ENCODE results near the gene RGR. TPM values are rescaled to one million over a fixed set of nuclear protein-coding genes. Genes with fewer than 3 reads are reported as not detected.

RGR gene, protein sequence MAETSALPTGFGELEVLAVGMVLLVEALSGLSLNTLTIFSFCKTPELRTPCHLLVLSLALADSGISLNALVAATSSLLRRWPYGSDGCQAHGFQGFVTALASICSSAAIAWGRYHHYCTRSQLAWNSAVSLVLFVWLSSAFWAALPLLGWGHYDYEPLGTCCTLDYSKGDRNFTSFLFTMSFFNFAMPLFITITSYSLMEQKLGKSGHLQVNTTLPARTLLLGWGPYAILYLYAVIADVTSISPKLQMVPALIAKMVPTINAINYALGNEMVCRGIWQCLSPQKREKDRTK
- total RNA-seq, result 1.6 TPM

GRCh38 chr10:84244651-84245270, at the start of gene RGR:
TSS of gene RGR (plus strand) at chr10:84245053. CDS start at chr10:84245091, 38 bp downstream.

GRCh38 chr10:84225427-84226173, 19.3 kb upstream of the RGR start, which contains the start of gene LRIT2:
TSS of gene LRIT2 (minus strand) at chr10:84225544. CDS start at chr10:84225520, 24 bp downstream.

DNA sequence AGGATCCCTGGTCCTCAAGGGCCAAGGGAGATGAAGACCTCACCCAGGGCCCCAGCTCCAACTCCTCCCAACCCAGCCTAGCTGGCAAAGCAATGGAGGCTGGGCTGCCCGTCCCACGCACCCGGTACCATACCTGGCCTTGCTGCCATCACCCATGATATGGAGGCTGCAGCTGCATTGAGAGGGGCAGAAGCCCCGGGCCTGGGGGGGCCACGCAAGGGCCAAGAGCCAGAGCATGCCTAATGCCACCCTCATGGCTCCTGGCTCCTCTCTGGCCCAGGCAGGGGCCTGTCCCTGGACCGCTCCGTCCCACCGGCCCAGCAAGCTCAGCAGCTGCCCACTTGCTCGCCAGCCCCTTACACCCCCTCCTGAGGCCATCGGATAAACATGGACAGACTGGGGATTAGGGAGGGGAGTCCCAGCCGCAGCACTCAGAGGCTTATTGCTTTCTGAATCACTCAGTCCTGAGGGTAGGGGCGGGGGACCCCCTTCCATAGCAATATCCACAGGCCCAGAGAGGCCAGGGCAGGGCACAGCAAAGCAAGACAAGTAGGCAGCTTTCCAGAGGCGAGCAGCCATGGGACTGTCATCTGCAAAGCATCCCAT, 3.6 kb upstream of the RGR start, which contains the start of gene LRIT1:
Gene LRIT1, minus strand, starts transcription at position 362 of the 606 bp plus-strand sequence. Its CDS starts 107 bp downstream, at position 255.

Other genes starting within 250 kb of the RGR start
- 118 TPM for gene GHITM, start 105.5 kb upstream of the RGR start, total RNA-seq
- 0.64 TPM for gene GPR15LG, start 71.3 kb upstream of the RGR start, total RNA-seq
- 0.23 TPM for gene CDHR1, start 50.5 kb upstream of the RGR start, total RNA-seq
- not detected for gene LRIT2, start 19.5 kb upstream of the RGR start, total RNA-seq
- gene LRIT1, start 3.5 kb upstream of the RGR start, total RNA-seq, result not detected
- gene CCSER2, start 83.5 kb downstream of the RGR start, total RNA-seq, result 34.9 TPM